ENCODE measurements around the gene SEC24C. TPM values are rescaled to one million over a fixed set of nuclear protein-coding genes. Genes with fewer than 3 reads are reported as not detected.
"Not testable (repeated sequence)": the region's sequence is repeated elsewhere in the genome, so short reads cannot be mapped to it uniquely, and the experiment has no call there.

SEC24C gene
- total RNA-seq, 1 experiment from 2014 or later = 69.0 TPM

- DNase-seq (ENCODE audit: extremely low read depth, low read depth) = no peak
Observed at GRCh38 chr10:73768881-73769280, 24.7 kb downstream of the SEC24C start.

DNA sequence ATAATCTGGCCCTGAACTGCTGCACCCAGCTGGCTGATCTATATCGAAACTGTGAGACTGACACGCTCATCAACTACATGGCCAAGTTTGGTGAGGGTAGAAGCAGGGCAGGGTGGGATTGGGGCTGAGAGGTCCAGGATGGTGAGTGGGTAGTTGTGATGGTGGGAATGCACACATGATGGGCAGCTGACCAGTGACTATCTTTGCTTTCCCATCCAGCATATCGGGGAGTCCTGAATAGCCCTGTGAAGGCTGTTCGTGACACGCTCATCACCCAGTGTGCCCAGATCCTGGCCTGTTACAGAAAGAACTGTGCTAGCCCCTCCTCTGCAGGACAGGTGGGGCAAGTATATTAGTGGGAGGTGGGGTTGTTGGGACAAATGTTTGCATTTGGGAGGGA is 25.2 kb downstream of the SEC24C start:
- no peak for DNase-seq (ENCODE audit: extremely low read depth, low read depth)

DNA sequence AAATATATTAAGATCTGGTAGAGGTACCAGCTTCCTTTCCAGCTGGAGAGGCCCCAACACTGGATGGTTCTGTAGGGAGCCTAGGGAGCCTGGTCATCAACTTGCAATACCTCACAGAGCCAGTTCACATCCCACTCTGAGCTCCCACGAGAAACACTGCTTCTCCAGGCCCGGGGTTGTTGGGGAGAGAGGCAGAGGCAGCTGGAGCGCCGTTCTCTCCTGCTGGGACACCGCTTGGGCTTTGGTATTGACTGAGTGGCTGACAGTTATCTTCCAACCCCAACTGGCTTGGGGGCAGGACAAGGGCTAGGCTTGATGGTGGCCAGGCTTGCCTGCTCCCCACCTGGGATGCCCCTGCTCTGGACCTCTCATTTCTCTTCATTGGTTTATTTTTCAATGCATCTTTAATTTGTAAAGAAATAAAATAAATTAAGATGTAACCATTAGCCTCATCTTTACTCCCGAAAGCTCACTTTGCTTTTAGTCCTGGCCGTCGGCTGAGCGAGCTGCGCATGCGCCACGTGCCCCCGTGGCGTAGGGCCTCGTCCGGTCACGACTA is 27.6 kb downstream of the SEC24C start:
- DNase-seq (ENCODE audit: extremely low read depth, low read depth) = peak; percentile 67

DNA sequence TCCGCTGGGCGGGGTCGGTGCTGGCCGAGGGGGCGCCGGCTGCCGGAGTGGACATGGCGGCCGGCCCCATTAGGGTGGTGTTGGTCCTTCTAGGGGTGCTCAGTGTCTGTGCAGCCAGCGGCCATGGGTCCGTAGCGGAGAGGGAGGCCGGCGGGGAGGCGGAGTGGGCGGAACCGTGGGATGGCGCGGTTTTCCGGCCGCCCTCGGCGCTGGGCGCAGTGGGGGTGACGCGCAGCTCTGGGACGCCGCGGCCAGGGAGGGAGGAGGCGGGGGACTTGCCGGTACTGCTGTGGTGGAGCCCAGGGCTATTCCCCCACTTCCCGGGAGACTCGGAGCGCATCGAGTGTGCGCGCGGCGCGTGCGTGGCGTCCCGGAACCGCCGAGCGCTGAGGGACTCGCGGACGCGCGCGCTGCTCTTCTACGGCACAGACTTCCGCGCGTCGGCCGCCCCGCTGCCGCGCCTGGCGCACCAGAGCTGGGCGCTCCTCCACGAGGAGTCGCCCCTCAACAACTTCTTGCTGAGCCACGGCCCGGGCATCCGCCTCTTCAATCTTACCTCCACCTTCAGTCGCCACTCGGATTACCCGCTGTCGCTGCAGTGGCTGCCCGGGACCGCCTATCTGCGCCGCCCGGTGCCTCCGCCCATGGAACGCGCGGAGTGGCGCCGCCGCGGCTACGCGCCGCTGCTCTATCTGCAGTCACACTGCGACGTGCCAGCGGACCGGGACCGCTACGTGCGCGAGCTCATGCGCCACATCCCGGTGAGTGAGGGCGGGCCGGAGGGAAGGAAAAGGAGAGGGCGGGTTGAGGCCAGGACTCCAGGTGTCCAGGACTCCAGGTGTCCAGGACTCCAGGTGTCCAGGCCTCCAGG is 28.3 kb downstream of the SEC24C start:
- peak; percentile 59 for DNase-seq (ENCODE audit: extremely low read depth, low read depth)

GRCh38 chr10:73773152-73773879 is 29.1 kb downstream of the SEC24C start:
- no peak for DNase-seq (ENCODE audit: extremely low read depth, low read depth)

GRCh38 chr10:73774637-73775036 is 30.5 kb downstream of the SEC24C start:
- DNase-seq (ENCODE audit: extremely low read depth, low read depth) = no peak

GRCh38 chr10:73779018-73779417 is 34.8 kb downstream of the SEC24C start:
- DNase-seq (ENCODE audit: extremely low read depth, low read depth) = no peak

DNA sequence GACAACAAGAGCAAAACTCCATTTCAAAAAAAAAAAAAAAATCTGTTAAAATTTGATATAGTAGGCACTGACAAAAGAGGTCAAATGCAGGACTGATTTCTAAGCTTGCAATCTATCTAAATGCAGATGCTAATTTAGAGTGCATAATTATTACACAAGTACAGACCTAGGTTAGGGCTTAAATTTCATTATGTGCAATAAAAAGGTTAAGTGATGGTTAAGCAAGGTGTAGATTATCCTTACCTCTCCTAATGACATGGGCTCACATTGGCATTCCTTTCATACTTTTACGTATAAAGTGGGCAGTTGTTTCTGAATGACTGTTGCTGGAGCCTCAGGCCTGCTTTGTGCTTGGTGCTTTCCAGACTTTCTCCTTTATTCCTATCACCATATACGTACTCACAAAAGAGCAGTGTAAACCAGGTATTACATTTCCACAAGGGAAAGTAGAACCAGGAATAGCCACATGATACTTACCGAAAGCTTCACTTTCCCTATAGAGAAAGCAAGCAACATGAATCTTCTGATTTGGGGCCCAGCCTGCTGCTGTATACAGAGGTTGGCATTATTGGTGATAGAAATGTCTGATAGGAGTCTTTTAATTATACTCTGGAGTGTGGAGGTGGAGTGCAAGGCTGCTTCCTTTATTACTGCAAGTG is 35.5 kb downstream of the SEC24C start:
- DNase-seq (ENCODE audit: extremely low read depth, low read depth) = no peak

- no peak for DNase-seq (ENCODE audit: extremely low read depth, low read depth)
Observed at GRCh38 chr10:73780301-73780700, 36.1 kb downstream of the SEC24C start.

- no peak for DNase-seq (ENCODE audit: extremely low read depth, low read depth)
Observed at GRCh38 chr10:73780966-73781365, 36.8 kb downstream of the SEC24C start.

DNA sequence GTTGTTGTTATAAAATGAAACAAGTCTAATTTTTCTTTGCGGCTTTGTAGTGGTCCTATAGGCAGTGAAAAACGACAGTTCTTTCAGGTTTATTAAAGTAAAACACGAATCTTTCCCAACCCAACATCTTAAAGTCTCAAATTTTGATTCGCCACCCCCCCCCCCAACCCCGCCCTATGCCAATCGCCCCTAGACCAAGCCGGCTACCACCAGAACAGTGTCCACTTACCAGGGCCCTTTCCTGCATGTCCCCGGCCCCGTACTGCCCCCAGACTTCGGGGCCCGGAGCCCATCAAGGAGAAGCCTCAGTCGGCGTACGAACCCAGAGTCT is 37.3 kb downstream of the SEC24C start:
- no peak for DNase-seq (ENCODE audit: extremely low read depth, low read depth)

GRCh38 chr10:73781879-73782748 is 37.9 kb downstream of the SEC24C start, which contains the start of gene CHCHD1:
Gene CHCHD1 (plus strand): TSS chr10:73782048. CDS start chr10:73782076, 28 bp downstream.
- peak; percentile 79 for DNase-seq (ENCODE audit: extremely low read depth, low read depth)

GRCh38 chr10:73782749-73783085 is 38.5 kb downstream of the SEC24C start:
- DNase-seq (ENCODE audit: extremely low read depth, low read depth) = no peak

- peak; percentile 90 for DNase-seq (ENCODE audit: extremely low read depth, low read depth)
Observed at GRCh38 chr10:73785211-73785720, 41.1 kb downstream of the SEC24C start, which contains the start of gene ZSWIM8. Gene ZSWIM8 (plus strand): TSS chr10:73785606. CDS start chr10:73785879, 273 bp downstream.

DNA sequence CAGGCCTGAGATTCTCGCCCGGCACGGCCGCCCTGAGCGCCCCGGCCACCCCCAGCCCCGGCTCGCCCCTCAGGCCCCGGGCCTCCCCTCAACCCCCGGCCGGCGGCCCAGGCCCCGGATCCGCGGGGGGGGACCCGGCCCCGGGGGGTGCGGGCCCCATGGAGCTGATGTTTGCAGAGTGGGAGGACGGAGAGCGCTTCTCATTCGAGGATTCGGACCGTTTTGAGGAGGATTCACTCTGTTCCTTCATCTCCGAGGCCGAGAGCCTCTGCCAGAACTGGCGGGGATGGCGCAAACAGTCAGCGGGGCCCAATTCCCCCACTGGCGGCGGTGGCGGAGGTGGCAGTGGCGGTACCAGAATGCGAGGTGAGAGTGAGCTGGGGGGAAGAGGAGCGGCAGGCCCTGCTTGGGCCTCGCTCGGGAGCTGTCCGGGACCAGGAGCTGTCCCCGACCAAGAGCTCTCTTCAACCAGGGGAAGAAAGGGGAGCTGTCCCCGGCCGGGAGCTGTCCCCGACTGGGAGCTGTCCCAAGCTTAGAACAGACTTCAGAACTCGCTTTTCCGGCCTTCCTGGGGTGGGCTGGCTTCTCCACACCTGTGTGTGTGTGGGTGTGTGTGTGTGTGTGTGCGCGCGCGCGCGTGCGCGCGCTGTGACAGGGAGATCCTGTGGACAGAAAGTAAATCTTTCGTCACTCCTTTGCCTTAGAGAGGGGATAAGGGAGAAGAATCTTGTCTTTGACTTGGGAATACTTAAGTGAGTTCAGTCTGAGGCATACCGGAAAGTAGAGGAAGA is 41.7 kb downstream of the SEC24C start:
- DNase-seq (ENCODE audit: extremely low read depth, low read depth) = no peak

DNA sequence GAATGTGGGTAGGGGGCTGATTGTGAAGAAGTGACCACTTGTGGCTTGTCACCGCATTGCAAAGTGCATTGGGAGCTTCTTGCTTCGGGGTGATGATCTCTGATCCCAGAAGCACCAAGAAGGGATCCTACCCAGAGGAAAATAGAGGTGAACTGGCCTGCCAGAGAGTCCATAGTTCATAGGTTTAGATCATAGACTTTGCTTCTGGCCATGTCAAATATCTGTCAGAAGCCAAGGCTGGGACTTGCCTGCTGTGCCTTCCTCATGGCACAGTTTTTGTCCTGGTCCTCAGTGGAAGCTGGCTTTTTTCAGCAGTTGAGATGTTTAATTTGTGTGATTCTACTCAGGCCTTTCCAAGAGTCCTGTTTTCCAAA is 42.3 kb downstream of the SEC24C start:
- no peak for DNase-seq (ENCODE audit: extremely low read depth, low read depth)

GRCh38 chr10:73787031-73787800 is 43.0 kb downstream of the SEC24C start:
- DNase-seq (ENCODE audit: extremely low read depth, low read depth) = not testable (repeated sequence)

All from NCI-H460 (cell line).